ENCODE data around the gene MTRFR.

DNA sequence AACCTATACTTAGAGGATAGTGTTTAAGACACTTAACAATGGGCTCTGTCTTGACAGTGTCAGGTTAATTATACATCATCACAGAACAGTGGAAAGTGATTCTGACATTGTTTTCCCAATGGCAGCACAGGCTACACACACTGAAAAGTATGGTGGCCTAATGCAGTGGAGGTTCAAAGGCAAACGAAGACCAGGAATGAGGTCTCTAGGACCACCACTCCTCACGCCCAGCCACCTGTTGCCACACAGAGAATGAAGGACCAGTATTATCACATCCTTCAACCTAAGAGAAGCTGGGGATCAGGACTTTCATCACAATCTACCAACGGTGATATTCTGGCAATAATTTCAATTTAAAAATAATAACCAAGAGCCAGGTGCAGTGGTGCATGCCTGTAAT, 73.0 kb downstream of the MTRFR start:
- TF ChIP-seq CTCF (conservative IDR thresholded peaks at IDR 0.05; ENCODE audit: low read depth, low read length) (no peak), EZH2 (IDR thresholded peaks at IDR 0.05; ENCODE audit: borderline replicate concordance, low read depth, low read length, poor library complexity, severe bottlenecking) (no peak)

Measured in A673 (cell line).